Activated CD8-positive, alpha-beta T cell treated with anti-CD3 and anti-CD28 coated beads for 36 hours (primary cell): Measurements from ENCODE around the gene POU5F1. TPM values are rescaled to one million over a fixed set of nuclear protein-coding genes. Genes with fewer than 3 reads are reported as not detected.
"Not testable (repeated sequence)": the region's sequence is repeated elsewhere in the genome, so short reads cannot be mapped to it uniquely, and the experiment has no call there.

Source experiments
- ATAC-seq: fragments of 200-7000 bp; cut with Tn5 transposase; one replicate; pipeline ENCODE4 v1.10.0; 2021; ENCODE audit warnings: mild to moderate bottlenecking, moderate library complexity
- CTCF ChIA-PET: fragments of 350-600 bp; sonication (Branson Sonifier 250); formaldehyde crosslinking; loops from one replicate; lab custom pipeline; 2021; ENCODE audit warnings: antibody characterized with exemption; lab: Charles Lee
- POLR2A ChIA-PET: fragments of 350-600 bp; sonication (Branson Sonifier 250); formaldehyde crosslinking; loops from one replicate; lab custom pipeline; 2021; ENCODE audit warnings: antibody characterized with exemption; lab: Charles Lee
- DNase-seq: peaks from one replicate; pipeline ENCODE4 v3.0.0-alpha.2; 2020
- H3K27ac Mint-ChIP-seq: one replicate; pipeline ENCODE4 v1.8.0; 2021; ENCODE audit warnings: mild to moderate bottlenecking, mixed read lengths
- H3K27me3 Mint-ChIP-seq: one replicate; pipeline ENCODE4 v1.8.0; 2021; ENCODE audit warnings: mixed read lengths
- H3K36me3 Mint-ChIP-seq: one replicate; pipeline ENCODE4 v1.8.0; 2021; ENCODE audit warnings: low read depth, mixed read lengths
- H3K4me1 Mint-ChIP-seq: one replicate; pipeline ENCODE4 v1.8.0; 2021; ENCODE audit warnings: low read depth, mixed read lengths
- H3K4me3 Mint-ChIP-seq: one replicate; pipeline ENCODE4 v1.8.0; 2021; ENCODE audit warnings: mild to moderate bottlenecking, moderate library complexity, mixed read lengths
- H3K9me3 Mint-ChIP-seq: one replicate; pipeline ENCODE4 v1.8.0; 2021; ENCODE audit warnings: mixed read lengths
- intact Hi-C: fragments of 100-400 bp; cut with micrococcal nuclease; formaldehyde crosslinking; loops from one replicate; pipeline ENCODE4 v1.10.0; 2022
- total RNA-seq, 2 experiments: library from RNA; stranded (reverse); gene quantifications; one replicate each; pipeline ENCODE4 v1.2.3, GENCODE V29; 2021
- TF ChIP-seq, protein P1 (sequence below): fragments of 200-600 bp; IDR thresholded peaks from one replicate; pipeline ENCODE4 v1.8.0; 2022; ENCODE audit warnings: antibody characterized with exemption, mild to moderate bottlenecking

The POU5F1 gene
- total RNA-seq, 2 experiments from 2014 or later = not detected

DNA sequence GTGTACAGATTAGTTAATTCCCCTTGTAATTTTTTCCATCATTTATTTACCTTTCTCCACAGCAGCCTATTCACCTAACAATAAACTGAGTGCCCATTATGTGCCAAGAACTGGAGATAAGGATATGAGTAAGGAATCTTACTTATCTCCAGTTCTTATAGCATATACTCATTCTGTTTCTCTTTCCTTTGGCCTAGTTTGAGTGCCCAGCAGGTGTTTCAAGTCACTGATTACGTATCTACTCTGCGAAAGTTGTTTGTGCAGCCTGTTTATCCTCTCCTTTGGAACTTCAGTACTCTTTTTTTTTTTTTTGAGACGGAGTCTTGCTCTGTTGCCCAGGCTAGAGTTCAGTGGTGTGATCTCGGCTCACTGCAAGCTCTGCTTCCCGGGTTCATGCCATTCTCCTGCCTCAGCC, 17.3 kb upstream of the POU5F1 start:
- POLR2A ChIA-PET = no interaction called here
- TF ChIP-seq, protein P1, sequence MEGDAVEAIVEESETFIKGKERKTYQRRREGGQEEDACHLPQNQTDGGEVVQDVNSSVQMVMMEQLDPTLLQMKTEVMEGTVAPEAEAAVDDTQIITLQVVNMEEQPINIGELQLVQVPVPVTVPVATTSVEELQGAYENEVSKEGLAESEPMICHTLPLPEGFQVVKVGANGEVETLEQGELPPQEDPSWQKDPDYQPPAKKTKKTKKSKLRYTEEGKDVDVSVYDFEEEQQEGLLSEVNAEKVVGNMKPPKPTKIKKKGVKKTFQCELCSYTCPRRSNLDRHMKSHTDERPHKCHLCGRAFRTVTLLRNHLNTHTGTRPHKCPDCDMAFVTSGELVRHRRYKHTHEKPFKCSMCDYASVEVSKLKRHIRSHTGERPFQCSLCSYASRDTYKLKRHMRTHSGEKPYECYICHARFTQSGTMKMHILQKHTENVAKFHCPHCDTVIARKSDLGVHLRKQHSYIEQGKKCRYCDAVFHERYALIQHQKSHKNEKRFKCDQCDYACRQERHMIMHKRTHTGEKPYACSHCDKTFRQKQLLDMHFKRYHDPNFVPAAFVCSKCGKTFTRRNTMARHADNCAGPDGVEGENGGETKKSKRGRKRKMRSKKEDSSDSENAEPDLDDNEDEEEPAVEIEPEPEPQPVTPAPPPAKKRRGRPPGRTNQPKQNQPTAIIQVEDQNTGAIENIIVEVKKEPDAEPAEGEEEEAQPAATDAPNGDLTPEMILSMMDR = no peak
- intact Hi-C loops = no loop called here
- H3K9me3 Mint-ChIP-seq = no peaks in the 10 kb centered on the region
- CTCF ChIA-PET = interaction anchor here (1.1 kb wide), 1 partner anchor 85 kb away, joined by 3 read pairs; no protein-coding TSS in a partner anchor
- H3K4me3 Mint-ChIP-seq = no peak overlapping the region
- H3K4me1 Mint-ChIP-seq = peaks cover 4% of the 10 kb centered on the region
- ATAC-seq (no peak), DNase-seq (no peak)
- no peaks in the 10 kb centered on the region for H3K27me3 Mint-ChIP-seq
- no peak overlapping the region for H3K27ac Mint-ChIP-seq
- H3K36me3 Mint-ChIP-seq = no peaks in the 10 kb centered on the region

GRCh38 chr6:31186052-31186734, 15.7 kb upstream of the POU5F1 start:
- no peaks in the 10 kb centered on the region for H3K36me3 Mint-ChIP-seq

GRCh38 chr6:31185695-31186051, 15.2 kb upstream of the POU5F1 start:
- H3K9me3 Mint-ChIP-seq, CTCF ChIA-PET, H3K4me3 Mint-ChIP-seq, H3K36me3 Mint-ChIP-seq, H3K27me3 Mint-ChIP-seq, H3K27ac Mint-ChIP-seq, DNase-seq, ATAC-seq, intact Hi-C loops, POLR2A ChIA-PET, H3K4me1 Mint-ChIP-seq: not testable (repeated sequence)

More at GRCh38 chr6:31186052-31186734, 15.7 kb upstream of the POU5F1 start:
- no peaks in the 10 kb centered on the region for H3K27me3 Mint-ChIP-seq
- peaks cover 4% of the 10 kb centered on the region for H3K4me1 Mint-ChIP-seq
- DNase-seq (no peak), ATAC-seq (no peak)
- CTCF ChIA-PET = no interaction called here
- no peaks in the 10 kb centered on the region for H3K9me3 Mint-ChIP-seq
- no peak overlapping the region for H3K4me3 Mint-ChIP-seq
- POLR2A ChIA-PET = no interaction called here
- no peak overlapping the region for H3K27ac Mint-ChIP-seq
- TF ChIP-seq, protein P1 = no peak
- intact Hi-C loops = no loop called here

GRCh38 chr6:31183859-31184258, 13.4 kb upstream of the POU5F1 start:
- H3K36me3 Mint-ChIP-seq, H3K9me3 Mint-ChIP-seq, POLR2A ChIA-PET: not testable (repeated sequence)

DNA sequence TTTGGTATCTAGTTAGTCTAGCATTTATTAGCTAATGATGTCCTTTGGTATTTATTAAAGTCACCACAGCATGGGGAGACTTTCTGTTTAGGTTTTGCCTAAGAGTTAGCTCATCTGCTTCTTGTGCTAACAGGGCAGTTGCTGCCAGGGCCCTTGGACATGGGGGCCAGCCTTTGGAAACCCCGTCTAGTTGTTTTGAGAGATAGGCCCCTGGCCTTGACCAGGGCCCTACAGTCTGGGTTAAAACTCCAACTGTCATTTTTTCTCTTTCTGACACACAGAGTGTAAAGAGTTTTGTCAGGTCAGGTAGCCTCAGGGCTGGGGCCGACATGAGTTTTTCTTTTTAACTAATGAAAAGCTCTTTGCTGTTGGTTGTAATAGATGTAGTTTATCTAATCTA, 12.8 kb upstream of the POU5F1 start:
- H3K27me3 Mint-ChIP-seq, H3K27ac Mint-ChIP-seq, intact Hi-C loops, H3K4me3 Mint-ChIP-seq, POLR2A ChIA-PET, H3K36me3 Mint-ChIP-seq, ATAC-seq, DNase-seq, H3K9me3 Mint-ChIP-seq: not testable (repeated sequence)
- peaks cover 12% of the 10 kb centered on the region for H3K4me1 Mint-ChIP-seq
- CTCF ChIA-PET = interaction anchor here (0.9 kb wide), 1 partner anchor 183 kb away, joined by 3 read pairs; no protein-coding TSS in a partner anchor

More at GRCh38 chr6:31183859-31184258, 13.4 kb upstream of the POU5F1 start:
- intact Hi-C loops, H3K27ac Mint-ChIP-seq, DNase-seq, ATAC-seq, H3K4me1 Mint-ChIP-seq, H3K4me3 Mint-ChIP-seq, H3K27me3 Mint-ChIP-seq: not testable (repeated sequence)
- CTCF ChIA-PET = interaction anchor here (0.9 kb wide), 1 partner anchor 183 kb away, joined by 3 read pairs; no protein-coding TSS in a partner anchor

GRCh38 chr6:31180500-31180899, 10.0 kb upstream of the POU5F1 start:
- POLR2A ChIA-PET = no interaction called here
- TF ChIP-seq, protein P1 = no peak
- Mint-ChIP-seq H3K4me3 (peak overlapping the region; percentile 69), H3K27ac (peak overlapping the region; percentile 62), H3K27me3 (no peaks in the 10 kb centered on the region), H3K9me3 (no peaks in the 10 kb centered on the region), H3K4me1 (peaks cover 15% of the 10 kb centered on the region), H3K36me3 (no peaks in the 10 kb centered on the region)
- DNase-seq = peak; percentile 57
- intact Hi-C loops = no loop called here
- CTCF ChIA-PET = no interaction called here
- peak; percentile 87 for ATAC-seq
